ENCODE measurements around the gene SYNRG. TPM values are rescaled to one million over a fixed set of nuclear protein-coding genes. Genes with fewer than 3 reads are reported as not detected.

SYNRG gene
- total and polyA plus RNA-seq, 2 of the 13 experiments (the other 11 are each of a cell fraction or from before 2014, with no cell fraction given) = 7.3 to 8.7 TPM

DNA sequence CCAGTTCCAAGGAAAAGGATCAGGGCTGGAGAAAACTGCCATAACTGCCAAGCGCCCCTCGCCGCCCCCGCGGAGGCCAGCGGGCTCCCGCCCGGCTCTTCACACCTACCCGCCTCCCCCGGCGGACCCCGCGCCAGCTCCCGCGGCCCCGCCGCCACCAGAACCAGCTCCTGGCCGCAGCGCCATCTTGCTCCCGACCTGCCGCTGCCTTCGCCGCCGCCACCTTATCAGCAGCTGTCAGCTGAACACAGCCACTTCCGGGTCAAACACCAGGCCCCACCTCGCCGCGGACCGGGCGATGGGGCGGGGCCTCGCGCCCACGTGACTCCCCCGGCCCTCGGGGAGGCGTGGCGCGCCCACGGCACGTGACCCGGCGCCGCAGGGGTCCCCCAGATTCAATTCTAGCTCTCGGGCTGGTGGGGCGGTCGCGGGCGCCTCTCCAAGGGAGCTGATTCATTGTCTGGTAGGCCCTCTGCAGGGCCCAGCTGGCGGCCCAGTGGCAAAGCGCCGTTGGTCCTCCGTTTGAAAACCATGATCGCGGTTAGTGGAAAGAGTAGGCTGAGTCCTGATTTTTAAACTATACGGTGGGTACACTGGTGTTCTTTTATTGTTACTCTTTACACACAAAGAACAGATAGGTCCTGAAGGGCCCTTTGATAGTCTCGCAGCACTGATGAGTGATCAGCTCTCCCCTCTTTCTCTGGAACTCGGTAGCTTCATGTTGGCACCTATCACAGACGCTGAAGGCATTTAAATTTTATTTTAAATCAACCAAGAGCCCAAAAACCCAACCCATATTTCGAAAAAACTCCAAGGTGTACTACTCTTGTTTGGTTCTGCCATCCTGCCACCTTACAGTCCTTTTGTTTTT lies at the start of gene SYNRG (continued):
- TF ChIP-seq ZNF34 (CRISPR knock-in tag; IDR thresholded peaks at IDR 0.05; ENCODE audit: borderline replicate concordance) (no peak), ZFAT (CRISPR knock-in tag; conservative IDR thresholded peaks at IDR 0.05) (0 out of 2 replicates have a peak, but pooled peaks have one; percentile 39), HMGA1 (CRISPR knock-in tag; conservative IDR thresholded peaks at IDR 0.05) (no peak), ZFP36L2 (CRISPR knock-in tag; IDR thresholded peaks at IDR 0.05) (no peak), PHF5A (CRISPR knock-in tag; IDR thresholded peaks at IDR 0.05; ENCODE audit: low read depth, unreplicated experiment) (peak; percentile 80), GFI1 (CRISPR knock-in tag; IDR thresholded peaks at IDR 0.05; ENCODE audit: borderline replicate concordance) (peak; percentile 43; the same call in 1 of the 2 replicates), ZNF777 (CRISPR knock-in tag; IDR thresholded peaks at IDR 0.05) (no peak; the same call in 1 of the 2 replicates), ZNF605 (CRISPR knock-in tag; IDR thresholded peaks at IDR 0.05) (no peak), MTA3 (CRISPR knock-in tag; IDR thresholded peaks at IDR 0.05) (no peak), GATA4 (IDR thresholded peaks at IDR 0.05; ENCODE audit: borderline replicate concordance, low read depth) (peak; percentile 87), ARID2 (CRISPR knock-in tag; IDR thresholded peaks at IDR 0.05; ENCODE audit: borderline replicate concordance) (0 out of 2 replicates have a peak, but pooled peaks have one; percentile 67), ZNF644 (CRISPR knock-in tag; IDR thresholded peaks at IDR 0.05; ENCODE audit: low read depth) (no peak), DR1 (CRISPR knock-in tag; IDR thresholded peaks at IDR 0.05) (no peak), ATF1 (CRISPR knock-in tag; IDR thresholded peaks at IDR 0.05) (no peak), ZNF567 (CRISPR knock-in tag; IDR thresholded peaks at IDR 0.05; ENCODE audit: borderline replicate concordance) (no peak), MAF1 (CRISPR knock-in tag; IDR thresholded peaks at IDR 0.05; ENCODE audit: borderline replicate concordance) (no peak), SAFB2 (CRISPR knock-in tag; IDR thresholded peaks at IDR 0.05; ENCODE audit: borderline replicate concordance, low read depth) (peak; percentile 70; the same call in 1 of the 2 replicates)
- TF ChIP-seq, protein P1, sequence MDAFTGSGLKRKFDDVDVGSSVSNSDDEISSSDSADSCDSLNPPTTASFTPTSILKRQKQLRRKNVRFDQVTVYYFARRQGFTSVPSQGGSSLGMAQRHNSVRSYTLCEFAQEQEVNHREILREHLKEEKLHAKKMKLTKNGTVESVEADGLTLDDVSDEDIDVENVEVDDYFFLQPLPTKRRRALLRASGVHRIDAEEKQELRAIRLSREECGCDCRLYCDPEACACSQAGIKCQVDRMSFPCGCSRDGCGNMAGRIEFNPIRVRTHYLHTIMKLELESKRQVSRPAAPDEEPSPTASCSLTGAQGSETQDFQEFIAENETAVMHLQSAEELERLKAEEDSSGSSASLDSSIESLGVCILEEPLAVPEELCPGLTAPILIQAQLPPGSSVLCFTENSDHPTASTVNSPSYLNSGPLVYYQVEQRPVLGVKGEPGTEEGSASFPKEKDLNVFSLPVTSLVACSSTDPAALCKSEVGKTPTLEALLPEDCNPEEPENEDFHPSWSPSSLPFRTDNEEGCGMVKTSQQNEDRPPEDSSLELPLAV (CRISPR knock-in tag; conservative IDR thresholded peaks at IDR 0.05; ENCODE audit: low read depth) = no peak
- TF ChIP-seq, protein P2, sequence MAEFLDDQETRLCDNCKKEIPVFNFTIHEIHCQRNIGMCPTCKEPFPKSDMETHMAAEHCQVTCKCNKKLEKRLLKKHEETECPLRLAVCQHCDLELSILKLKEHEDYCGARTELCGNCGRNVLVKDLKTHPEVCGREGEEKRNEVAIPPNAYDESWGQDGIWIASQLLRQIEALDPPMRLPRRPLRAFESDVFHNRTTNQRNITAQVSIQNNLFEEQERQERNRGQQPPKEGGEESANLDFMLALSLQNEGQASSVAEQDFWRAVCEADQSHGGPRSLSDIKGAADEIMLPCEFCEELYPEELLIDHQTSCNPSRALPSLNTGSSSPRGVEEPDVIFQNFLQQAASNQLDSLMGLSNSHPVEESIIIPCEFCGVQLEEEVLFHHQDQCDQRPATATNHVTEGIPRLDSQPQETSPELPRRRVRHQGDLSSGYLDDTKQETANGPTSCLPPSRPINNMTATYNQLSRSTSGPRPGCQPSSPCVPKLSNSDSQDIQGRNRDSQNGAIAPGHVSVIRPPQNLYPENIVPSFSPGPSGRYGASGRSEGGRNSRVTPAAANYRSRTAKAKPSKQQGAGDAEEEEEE (CRISPR knock-in tag; IDR thresholded peaks at IDR 0.05; ENCODE audit: borderline replicate concordance) = no peak
- TF ChIP-seq, protein P3, sequence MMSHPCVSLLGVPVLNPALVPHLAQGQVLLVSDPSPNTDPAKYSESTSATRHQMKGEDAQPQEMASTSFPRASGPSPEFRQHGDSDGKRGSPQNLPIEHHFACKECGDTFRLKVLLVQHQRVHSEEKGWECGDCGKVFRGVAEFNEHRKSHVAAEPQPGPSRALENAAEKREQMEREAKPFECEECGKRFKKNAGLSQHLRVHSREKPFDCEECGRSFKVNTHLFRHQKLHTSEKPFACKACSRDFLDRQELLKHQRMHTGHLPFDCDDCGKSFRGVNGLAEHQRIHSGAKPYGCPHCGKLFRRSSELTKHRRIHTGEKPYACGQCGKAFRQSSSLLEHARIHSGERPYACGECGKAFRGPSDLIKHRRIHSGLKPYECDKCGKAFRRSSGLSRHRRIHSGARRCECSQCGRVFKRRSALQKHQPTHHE (CRISPR knock-in tag; IDR thresholded peaks at IDR 0.05; ENCODE audit: borderline replicate concordance) = peak; percentile 83; the same call in 1 of the 2 replicates
- TF ChIP-seq, protein P4, sequence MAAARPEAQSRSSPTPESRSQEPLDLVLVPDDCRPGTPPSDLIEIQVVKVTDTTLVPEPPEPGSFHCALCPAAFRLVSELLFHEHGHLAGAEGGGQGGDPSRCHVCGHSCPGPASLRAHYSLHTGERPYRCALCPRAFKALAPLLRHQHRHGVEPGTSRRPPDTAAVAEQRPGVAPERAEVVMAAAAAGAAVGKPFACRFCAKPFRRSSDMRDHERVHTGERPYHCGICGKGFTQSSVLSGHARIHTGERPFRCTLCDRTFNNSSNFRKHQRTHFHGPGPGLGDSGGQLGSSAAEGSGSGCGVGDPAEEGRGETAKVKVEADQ (CRISPR knock-in tag; IDR thresholded peaks at IDR 0.05; ENCODE audit: borderline replicate concordance) = peak; percentile 64; the same call in 1 of the 2 replicates
- TF ChIP-seq, protein P5, sequence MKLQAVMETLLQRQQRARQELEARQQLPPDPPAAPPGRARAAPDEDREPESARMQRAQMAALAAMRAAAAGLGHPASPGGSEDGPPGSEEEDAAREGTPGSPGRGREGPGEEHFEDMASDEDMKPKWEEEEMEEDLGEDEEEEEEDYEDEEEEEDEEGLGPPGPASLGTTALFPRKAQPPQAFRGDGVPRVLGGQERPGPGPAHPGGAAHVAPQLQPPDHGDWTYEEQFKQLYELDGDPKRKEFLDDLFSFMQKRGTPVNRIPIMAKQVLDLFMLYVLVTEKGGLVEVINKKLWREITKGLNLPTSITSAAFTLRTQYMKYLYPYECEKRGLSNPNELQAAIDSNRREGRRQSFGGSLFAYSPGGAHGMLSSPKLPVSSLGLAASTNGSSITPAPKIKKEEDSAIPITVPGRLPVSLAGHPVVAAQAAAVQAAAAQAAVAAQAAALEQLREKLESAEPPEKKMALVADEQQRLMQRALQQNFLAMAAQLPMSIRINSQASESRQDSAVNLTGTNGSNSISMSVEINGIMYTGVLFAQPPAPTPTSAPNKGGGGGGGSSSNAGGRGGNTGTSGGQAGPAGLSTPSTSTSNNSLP (IDR thresholded peaks at IDR 0.05; ENCODE audit: low read depth, low read length) = peak; percentile 42; the same call in 1 of the 2 replicates

All from HepG2 (cell line).